HG03442 (cell line): ENCODE data around the gene MRC2.
A peak's percentile ranks its signal among the peaks of the same experiment; 100 is the strongest.
"Not testable (repeated sequence)": the region's sequence is repeated elsewhere in the genome, so short reads cannot be mapped to it uniquely, and the experiment has no call there.

Experiments used
- ATAC-seq: cut with Tn5 transposase; IDR thresholded peaks from one replicate; pipeline ENCODE4 v1.9.1; 2021; ENCODE audit warnings: mild to moderate bottlenecking, moderate library complexity; ENCODE audit not compliant: unreplicated experiment

The MRC2 gene

GRCh38 chr17:62627219-62627903 is at the start of gene MRC2:
Gene MRC2 (plus strand): TSS chr17:62627670. CDS start chr17:62627803, 133 bp downstream.
- no peak for ATAC-seq

- no peak for ATAC-seq
Observed at GRCh38 chr17:62578757-62579487, 48.5 kb upstream of the MRC2 start.

GRCh38 chr17:62580947-62581346 is 46.5 kb upstream of the MRC2 start:
- ATAC-seq, result no peak

GRCh38 chr17:62581764-62582163 is 45.7 kb upstream of the MRC2 start:
- ATAC-seq, result no peak

GRCh38 chr17:62587554-62587953 is 39.9 kb upstream of the MRC2 start:
- ATAC-seq, result no peak

- ATAC-seq, result no peak
Observed at GRCh38 chr17:62588109-62588508, 39.4 kb upstream of the MRC2 start.

- ATAC-seq, result no peak
Observed at GRCh38 chr17:62591333-62591732, 36.1 kb upstream of the MRC2 start.

GRCh38 chr17:62591822-62592221 is 35.6 kb upstream of the MRC2 start:
- ATAC-seq, result not testable (repeated sequence)

- ATAC-seq, result no peak
Observed at GRCh38 chr17:62592341-62593099, 35.0 kb upstream of the MRC2 start.

- ATAC-seq, result no peak
Observed at GRCh38 chr17:62595484-62595883, 32.0 kb upstream of the MRC2 start.

GRCh38 chr17:62596662-62597061 is 30.8 kb upstream of the MRC2 start:
- ATAC-seq, result no peak

- no peak for ATAC-seq
Observed at GRCh38 chr17:62597150-62597549, 30.3 kb upstream of the MRC2 start.

- no peak for ATAC-seq
Observed at GRCh38 chr17:62597920-62598319, 29.6 kb upstream of the MRC2 start.

- no peak for ATAC-seq
Observed at GRCh38 chr17:62599964-62600657, 27.4 kb upstream of the MRC2 start.

GRCh38 chr17:62600805-62601204 is 26.7 kb upstream of the MRC2 start:
- ATAC-seq, result no peak

- ATAC-seq, result no peak
Observed at GRCh38 chr17:62601471-62601870, 26.0 kb upstream of the MRC2 start.

GRCh38 chr17:62603783-62604182 is 23.7 kb upstream of the MRC2 start:
- ATAC-seq, result not testable (repeated sequence)

GRCh38 chr17:62605588-62605987 is 21.9 kb upstream of the MRC2 start:
- no peak for ATAC-seq

GRCh38 chr17:62611292-62611691 is 16.2 kb upstream of the MRC2 start:
- peak; percentile 80 for ATAC-seq

- peak; percentile 27 for ATAC-seq
Observed at GRCh38 chr17:62611728-62612127, 15.7 kb upstream of the MRC2 start.

GRCh38 chr17:62612289-62612688 is 15.2 kb upstream of the MRC2 start:
- ATAC-seq, result not testable (repeated sequence)
